Measurements from ENCODE around the gene AGBL4. TPM values are rescaled to one million over a fixed set of nuclear protein-coding genes. Genes with fewer than 3 reads are reported as not detected.

The AGBL4 gene
- total and polyA plus RNA-seq, 9 of the 15 experiments (the other 6 are each of a cell fraction or from before 2014, with no cell fraction given): 0.11 TPM; not detected in 7

DNA sequence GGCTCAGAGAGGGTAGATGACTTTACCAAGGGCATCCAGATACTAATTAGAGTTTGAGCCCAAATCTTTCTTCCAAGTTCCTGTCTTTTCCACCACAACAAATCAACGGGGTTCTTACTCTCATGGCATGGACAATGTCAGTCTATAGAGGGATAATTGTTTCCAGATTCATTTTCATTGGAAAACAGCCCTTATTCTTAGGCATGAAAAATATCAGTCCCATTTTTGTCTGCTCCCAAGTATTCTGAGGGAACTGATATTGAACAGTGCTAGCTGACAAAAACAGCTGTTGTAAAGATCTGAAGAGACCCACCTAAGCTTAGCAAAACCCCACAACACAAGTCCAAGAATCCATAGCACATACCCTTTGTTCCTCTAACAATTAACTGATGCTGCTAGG lies 898.0 kb downstream of the AGBL4 start:
- in situ Hi-C loops (cut with MboI): no loop called here
- Histone ChIP-seq H3K4me1 (replicated peaks in 1 of 2; ENCODE audit: control insufficient read depth in 2 of 2, insufficient read depth in 2 of 2, low read length in 2 of 2) (no peaks in the 10 kb centered on the region), H3K9me1 (ENCODE audit: control insufficient read depth, insufficient read depth, low read length) (no peaks in the 10 kb centered on the region), H3K79me2 (ENCODE audit: control insufficient read depth, insufficient read depth, low read length) (no peaks in the 10 kb centered on the region), H2AFZ (ENCODE audit: low read depth, low read length) (no peak overlapping the region), H3K9ac (ENCODE audit: insufficient read depth in 1 of 2, low read depth in 2 of 2, low read length in 2 of 2) (no peak overlapping the region), H3K36me3 (ENCODE audit: control insufficient read depth, insufficient read depth, low read length) (no peaks in the 10 kb centered on the region), H3K4me3 (no peak overlapping the region), H3K9me3 (replicated peaks; ENCODE audit: control insufficient read depth, insufficient read depth, low read depth, low read length) (no peaks in the 10 kb centered on the region; the same call in 1 of the 2 replicates), H4K20me1 (replicated peaks; ENCODE audit: control insufficient read depth, insufficient read depth, low read length) (no peaks in the 10 kb centered on the region), H3K4me2 (ENCODE audit: insufficient read depth, low read length) (no peak overlapping the region), H3K27me3 (ENCODE audit: control insufficient read depth in 2 of 2, insufficient read depth in 2 of 2, low read length in 2 of 2) (no peaks in the 10 kb centered on the region), H3K27ac (ENCODE audit: extremely low read depth, low read depth, low read length) (no peak overlapping the region)
- DNase-seq (ENCODE audit: extremely low read depth in 1 of 4, low spot score in 3 of 4) (no peak), ATAC-seq (no peak), FAIRE-seq (no peak)
- 0% methylated on average over 1 of the region's 1 CpG for WGBS (ENCODE audit: insufficient coverage, low coverage, missing lambda C conversion rate)
- CTCF ChIA-PET (ENCODE audit: low intra/inter-chr PET ratio): no interaction called here
- intact Hi-C loops (cut with micrococcal nuclease): no loop called here
- TF ChIP-seq KHSRP (IDR thresholded peaks at IDR 0.05) (no peak), TARDBP (IDR thresholded peaks at IDR 0.05) (no peak), FOXA1 (IDR thresholded peaks at IDR 0.05; ENCODE audit: borderline replicate concordance) (no peak), NELFE (IDR thresholded peaks at IDR 0.05; ENCODE audit: insufficient read depth, insufficient read length) (no peak), ZNF3 (CRISPR knock-in tag; IDR thresholded peaks at IDR 0.05) (no peak), SAFB (IDR thresholded peaks at IDR 0.05; ENCODE audit: borderline replicate concordance, low read depth, low read length) (no peak)
- TF ChIP-seq, protein P1, sequence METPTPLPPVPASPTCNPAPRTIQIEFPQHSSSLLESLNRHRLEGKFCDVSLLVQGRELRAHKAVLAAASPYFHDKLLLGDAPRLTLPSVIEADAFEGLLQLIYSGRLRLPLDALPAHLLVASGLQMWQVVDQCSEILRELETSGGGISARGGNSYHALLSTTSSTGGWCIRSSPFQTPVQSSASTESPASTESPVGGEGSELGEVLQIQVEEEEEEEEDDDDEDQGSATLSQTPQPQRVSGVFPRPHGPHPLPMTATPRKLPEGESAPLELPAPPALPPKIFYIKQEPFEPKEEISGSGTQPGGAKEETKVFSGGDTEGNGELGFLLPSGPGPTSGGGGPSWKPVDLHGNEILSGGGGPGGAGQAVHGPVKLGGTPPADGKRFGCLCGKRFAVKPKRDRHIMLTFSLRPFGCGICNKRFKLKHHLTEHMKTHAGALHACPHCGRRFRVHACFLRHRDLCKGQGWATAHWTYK (CRISPR knock-in tag; IDR thresholded peaks at IDR 0.05): no peak
- TF ChIP-seq, protein P2, sequence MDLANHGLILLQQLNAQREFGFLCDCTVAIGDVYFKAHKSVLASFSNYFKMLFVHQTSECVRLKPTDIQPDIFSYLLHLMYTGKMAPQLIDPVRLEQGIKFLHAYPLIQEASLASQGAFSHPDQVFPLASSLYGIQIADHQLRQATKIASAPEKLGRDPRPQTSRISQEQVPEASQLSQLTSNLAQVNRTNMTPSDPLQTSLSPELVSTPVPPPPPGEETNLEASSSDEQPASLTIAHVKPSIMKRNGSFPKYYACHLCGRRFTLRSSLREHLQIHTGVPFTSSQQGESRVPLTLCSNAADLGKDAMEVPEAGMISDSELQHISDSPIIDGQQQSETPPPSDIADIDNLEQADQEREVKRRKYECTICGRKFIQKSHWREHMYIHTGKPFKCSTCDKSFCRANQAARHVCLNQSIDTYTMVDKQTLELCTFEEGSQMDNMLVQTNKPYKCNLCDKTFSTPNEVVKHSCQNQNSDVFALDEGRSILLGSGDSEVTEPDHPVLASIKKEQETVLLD (IDR thresholded peaks at IDR 0.05): no peak
- POLR2A ChIA-PET: no interaction called here
- BruUV-seq (replicated peaks): no TSS peak
